Neural progenitor cell (in vitro differentiated cells): ENCODE measurements around the gene FARS2. TPM values are rescaled to one million over a fixed set of nuclear protein-coding genes. Genes with fewer than 3 reads are reported as not detected.

ENCODE experiments used
- DNase-seq: peaks from one replicate; pipeline ENCODE4 v3.0.0-alpha.2; 2016; ENCODE audit warnings: low spot score
- H2AFZ ChIP-seq: fragments of 200-600 bp; sonication (generic); replicated peaks from 2 replicates; pipeline ENCODE4 v1.6.1; 2016; ENCODE audit warnings: antibody characterized with exemption
- H3F3A ChIP-seq: fragments of 200-600 bp; sonication (generic); 2 replicates; pipeline ENCODE4 v1.6.1; 2016; ENCODE audit warnings: antibody characterized with exemption, low read depth
- H3K27ac ChIP-seq: fragments of 200-600 bp; sonication (generic); 2 replicates; pipeline ENCODE4 v1.5.1; 2016; ENCODE audit warnings: mild to moderate bottlenecking
- H3K27me3 ChIP-seq: fragments of 200-600 bp; sonication (generic); 2 replicates; pipeline ENCODE4 v1.6.1; 2016; ENCODE audit warnings: mild to moderate bottlenecking, moderate library complexity
- H3K36me3 ChIP-seq: fragments of 200-600 bp; sonication (generic); 2 replicates; pipeline ENCODE4 v1.5.1; 2016
- H3K4me1 ChIP-seq: fragments of 200-600 bp; sonication (generic); 2 replicates; pipeline ENCODE4 v1.6.1; 2016; ENCODE audit warnings: mixed run types
- H3K4me2 ChIP-seq: fragments of 200-600 bp; sonication (generic); 2 replicates; pipeline ENCODE4 v1.6.1; 2016
- H3K4me3 ChIP-seq: fragments of 200-600 bp; sonication (generic); 2 replicates; pipeline ENCODE4 v1.5.1; 2016
- H3K79me2 ChIP-seq: fragments of 200-600 bp; sonication (generic); 2 replicates; pipeline ENCODE4 v1.6.1; 2016; ENCODE audit warnings: low read depth
- H3K9ac ChIP-seq: fragments of 200-600 bp; sonication (generic); 2 replicates; pipeline ENCODE4 v1.6.1; 2016
- H3K9me3 ChIP-seq: fragments of 200-600 bp; sonication (generic); 2 replicates; pipeline ENCODE4 v1.5.1; 2016; ENCODE audit warnings: low read depth
- H4K20me1 ChIP-seq: fragments of 200-600 bp; sonication (generic); 2 replicates; pipeline ENCODE4 v1.6.1; 2016; ENCODE audit warnings: low read depth
- H3K27ac Mint-ChIP-seq: 3 replicates; pipeline ENCODE4 v1.8.0; 2021; ENCODE audit warnings: mixed read lengths
- H3K27me3 Mint-ChIP-seq: 2 replicates; pipeline ENCODE4 v1.8.0; 2022; ENCODE audit warnings: low read depth, mild to moderate bottlenecking, inconsistent platforms, moderate library complexity, mixed read lengths; ENCODE audit not compliant: insufficient read depth
- H3K36me3 Mint-ChIP-seq: 3 replicates; pipeline ENCODE4 v1.8.0; 2021; ENCODE audit warnings: mixed read lengths
- H3K4me1 Mint-ChIP-seq: 3 replicates; pipeline ENCODE4 v1.8.0; 2021; ENCODE audit warnings: mixed read lengths
- H3K4me3 Mint-ChIP-seq: 3 replicates; pipeline ENCODE4 v1.8.0; 2021; ENCODE audit warnings: mild to moderate bottlenecking, moderate library complexity, mixed read lengths
- H3K9me3 Mint-ChIP-seq: 3 replicates; pipeline ENCODE4 v1.8.0; 2020; ENCODE audit warnings: mixed read lengths
- CTCF ChIP-seq: fragments of 200-600 bp; sonication (generic); IDR thresholded peaks from 2 replicates; pipeline ENCODE4 v1.5.1; 2017; ENCODE audit warnings: antibody characterized with exemption, mild to moderate bottlenecking
- EZH2 ChIP-seq: fragments of 200-600 bp; sonication (generic); IDR thresholded peaks from 2 replicates; pipeline ENCODE4 v1.6.1; 2017; ENCODE audit warnings: antibody characterized with exemption, mild to moderate bottlenecking, moderate library complexity
- EZH2phosphoT487 ChIP-seq: fragments of 200-600 bp; sonication (generic); IDR thresholded peaks from 2 replicates; pipeline ENCODE4 v1.6.1; 2017; ENCODE audit warnings: antibody characterized with exemption
- total RNA-seq: library from RNA; depleted of rRNA; stranded (reverse); fragments of >200 nt; gene quantifications from 2 replicates; pipeline ENCODE4 v1.2.3, GENCODE V29; 2015; ENCODE audit warnings: low replicate concordance

FARS2 gene
- total RNA-seq, 1 donor from 2014 or later, result 10.8 TPM

- peaks cover 5% of the 10 kb centered on the region for H3K4me1 Mint-ChIP-seq
- no peaks in the 10 kb centered on the region for H3K4me1 ChIP-seq
Measured at GRCh38 chr6:5531853-5532375, 270.6 kb downstream of the FARS2 start.

GRCh38 chr6:5532941-5533340 lies 271.6 kb downstream of the FARS2 start:
- Histone ChIP-seq H3K79me2 (no peaks in the 10 kb centered on the region), H3K36me3 (no peaks in the 10 kb centered on the region), H3K4me1 (no peaks in the 10 kb centered on the region), H3K9ac (no peak overlapping the region), H2AFZ (no peak overlapping the region), H3K27me3 (no peaks in the 10 kb centered on the region), H3F3A (no peaks in the 10 kb centered on the region), H4K20me1 (no peaks in the 10 kb centered on the region), H3K27ac (no peak overlapping the region), H3K4me2 (no peak overlapping the region), H3K9me3 (no peaks in the 10 kb centered on the region), H3K4me3 (no peak overlapping the region)
- H3K27me3 Mint-ChIP-seq, result peaks cover 2% of the 10 kb centered on the region
- no peak for DNase-seq
- peaks cover 9% of the 10 kb centered on the region for H3K36me3 Mint-ChIP-seq
- TF ChIP-seq EZH2phosphoT487 (no peak), CTCF (no peak), EZH2 (no peak)
- peaks cover 5% of the 10 kb centered on the region for H3K4me1 Mint-ChIP-seq
- H3K27ac Mint-ChIP-seq, result no peak overlapping the region
- no peak overlapping the region for H3K4me3 Mint-ChIP-seq
- no peaks in the 10 kb centered on the region for H3K9me3 Mint-ChIP-seq

More at GRCh38 chr6:5531853-5532375, 270.6 kb downstream of the FARS2 start:
- Histone ChIP-seq H3K4me2 (no peak overlapping the region), H4K20me1 (no peaks in the 10 kb centered on the region), H3K27ac (no peak overlapping the region), H3K9ac (no peak overlapping the region), H2AFZ (no peak overlapping the region), H3K4me3 (no peak overlapping the region), H3K36me3 (no peaks in the 10 kb centered on the region), H3K79me2 (no peaks in the 10 kb centered on the region), H3K27me3 (no peaks in the 10 kb centered on the region), H3K9me3 (no peaks in the 10 kb centered on the region), H3F3A (no peaks in the 10 kb centered on the region)
- Mint-ChIP-seq H3K27me3 (no peaks in the 10 kb centered on the region), H3K27ac (peak overlapping the region; percentile 1), H3K9me3 (no peaks in the 10 kb centered on the region), H3K36me3 (peaks cover 9% of the 10 kb centered on the region), H3K4me3 (no peak overlapping the region)
- no peak for DNase-seq
- TF ChIP-seq CTCF (no peak), EZH2 (no peak), EZH2phosphoT487 (no peak)

GRCh38 chr6:5534643-5535042 lies 273.3 kb downstream of the FARS2 start:
- Histone ChIP-seq H3K27ac (no peak overlapping the region), H3K79me2 (no peaks in the 10 kb centered on the region), H3K9ac (no peak overlapping the region), H2AFZ (no peak overlapping the region), H3K9me3 (no peaks in the 10 kb centered on the region), H3K36me3 (no peaks in the 10 kb centered on the region), H3K4me1 (no peaks in the 10 kb centered on the region), H3K4me3 (no peak overlapping the region), H4K20me1 (no peaks in the 10 kb centered on the region), H3F3A (no peaks in the 10 kb centered on the region), H3K4me2 (no peak overlapping the region), H3K27me3 (no peaks in the 10 kb centered on the region)
- Mint-ChIP-seq H3K36me3 (peaks cover 8% of the 10 kb centered on the region), H3K9me3 (no peaks in the 10 kb centered on the region), H3K27me3 (peaks cover 2% of the 10 kb centered on the region), H3K4me1 (peaks cover 5% of the 10 kb centered on the region), H3K27ac (no peak overlapping the region), H3K4me3 (no peak overlapping the region)
- no peak for TF ChIP-seq EZH2
- TF ChIP-seq EZH2phosphoT487, result no peak
- TF ChIP-seq CTCF, result no peak
- DNase-seq, result no peak
